ENCODE results near the gene ACSM3.

DNA sequence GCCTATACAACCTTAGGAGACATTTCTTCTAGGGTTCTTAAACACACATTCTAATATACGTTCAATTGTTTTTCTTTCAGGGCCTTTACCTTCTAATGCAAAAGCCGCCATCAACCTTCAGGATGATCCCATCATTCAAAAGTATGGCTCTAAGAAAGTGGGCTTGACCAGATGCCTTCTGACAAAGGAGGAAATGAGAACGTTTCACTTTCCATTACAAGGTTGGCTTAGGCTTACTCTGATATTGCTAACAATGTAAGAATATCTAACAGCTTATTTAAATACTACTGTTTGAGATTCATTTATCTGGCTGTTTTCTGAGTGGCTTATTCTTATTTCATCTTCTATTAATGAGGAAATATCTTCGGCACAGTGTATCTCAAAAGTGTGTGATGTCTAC lies 57.9 kb downstream of the ACSM3 start:
- TF ChIP-seq, protein P1, sequence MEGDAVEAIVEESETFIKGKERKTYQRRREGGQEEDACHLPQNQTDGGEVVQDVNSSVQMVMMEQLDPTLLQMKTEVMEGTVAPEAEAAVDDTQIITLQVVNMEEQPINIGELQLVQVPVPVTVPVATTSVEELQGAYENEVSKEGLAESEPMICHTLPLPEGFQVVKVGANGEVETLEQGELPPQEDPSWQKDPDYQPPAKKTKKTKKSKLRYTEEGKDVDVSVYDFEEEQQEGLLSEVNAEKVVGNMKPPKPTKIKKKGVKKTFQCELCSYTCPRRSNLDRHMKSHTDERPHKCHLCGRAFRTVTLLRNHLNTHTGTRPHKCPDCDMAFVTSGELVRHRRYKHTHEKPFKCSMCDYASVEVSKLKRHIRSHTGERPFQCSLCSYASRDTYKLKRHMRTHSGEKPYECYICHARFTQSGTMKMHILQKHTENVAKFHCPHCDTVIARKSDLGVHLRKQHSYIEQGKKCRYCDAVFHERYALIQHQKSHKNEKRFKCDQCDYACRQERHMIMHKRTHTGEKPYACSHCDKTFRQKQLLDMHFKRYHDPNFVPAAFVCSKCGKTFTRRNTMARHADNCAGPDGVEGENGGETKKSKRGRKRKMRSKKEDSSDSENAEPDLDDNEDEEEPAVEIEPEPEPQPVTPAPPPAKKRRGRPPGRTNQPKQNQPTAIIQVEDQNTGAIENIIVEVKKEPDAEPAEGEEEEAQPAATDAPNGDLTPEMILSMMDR (IDR thresholded peaks at IDR 0.05), result no peak
- TF ChIP-seq POLR2A (IDR thresholded peaks at IDR 0.05; ENCODE audit: low read length) (no peak), EHMT2 (IDR thresholded peaks at IDR 0.05; ENCODE audit: low read depth) (no peak), MAZ (IDR thresholded peaks at IDR 0.05; ENCODE audit: borderline replicate concordance, low read depth, low read length) (no peak), JUNB (IDR thresholded peaks at IDR 0.05) (no peak), CHD2 (IDR thresholded peaks at IDR 0.05; ENCODE audit: low read length, partially characterized antibody) (no peak)
- TF ChIP-seq, protein P2, sequence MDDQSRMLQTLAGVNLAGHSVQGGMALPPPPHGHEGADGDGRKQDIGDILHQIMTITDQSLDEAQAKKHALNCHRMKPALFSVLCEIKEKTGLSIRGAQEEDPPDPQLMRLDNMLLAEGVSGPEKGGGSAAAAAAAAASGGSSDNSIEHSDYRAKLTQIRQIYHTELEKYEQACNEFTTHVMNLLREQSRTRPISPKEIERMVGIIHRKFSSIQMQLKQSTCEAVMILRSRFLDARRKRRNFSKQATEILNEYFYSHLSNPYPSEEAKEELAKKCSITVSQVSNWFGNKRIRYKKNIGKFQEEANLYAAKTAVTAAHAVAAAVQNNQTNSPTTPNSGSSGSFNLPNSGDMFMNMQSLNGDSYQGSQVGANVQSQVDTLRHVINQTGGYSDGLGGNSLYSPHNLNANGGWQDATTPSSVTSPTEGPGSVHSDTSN (IDR thresholded peaks at IDR 0.05), result no peak
- TF ChIP-seq, protein P3, sequence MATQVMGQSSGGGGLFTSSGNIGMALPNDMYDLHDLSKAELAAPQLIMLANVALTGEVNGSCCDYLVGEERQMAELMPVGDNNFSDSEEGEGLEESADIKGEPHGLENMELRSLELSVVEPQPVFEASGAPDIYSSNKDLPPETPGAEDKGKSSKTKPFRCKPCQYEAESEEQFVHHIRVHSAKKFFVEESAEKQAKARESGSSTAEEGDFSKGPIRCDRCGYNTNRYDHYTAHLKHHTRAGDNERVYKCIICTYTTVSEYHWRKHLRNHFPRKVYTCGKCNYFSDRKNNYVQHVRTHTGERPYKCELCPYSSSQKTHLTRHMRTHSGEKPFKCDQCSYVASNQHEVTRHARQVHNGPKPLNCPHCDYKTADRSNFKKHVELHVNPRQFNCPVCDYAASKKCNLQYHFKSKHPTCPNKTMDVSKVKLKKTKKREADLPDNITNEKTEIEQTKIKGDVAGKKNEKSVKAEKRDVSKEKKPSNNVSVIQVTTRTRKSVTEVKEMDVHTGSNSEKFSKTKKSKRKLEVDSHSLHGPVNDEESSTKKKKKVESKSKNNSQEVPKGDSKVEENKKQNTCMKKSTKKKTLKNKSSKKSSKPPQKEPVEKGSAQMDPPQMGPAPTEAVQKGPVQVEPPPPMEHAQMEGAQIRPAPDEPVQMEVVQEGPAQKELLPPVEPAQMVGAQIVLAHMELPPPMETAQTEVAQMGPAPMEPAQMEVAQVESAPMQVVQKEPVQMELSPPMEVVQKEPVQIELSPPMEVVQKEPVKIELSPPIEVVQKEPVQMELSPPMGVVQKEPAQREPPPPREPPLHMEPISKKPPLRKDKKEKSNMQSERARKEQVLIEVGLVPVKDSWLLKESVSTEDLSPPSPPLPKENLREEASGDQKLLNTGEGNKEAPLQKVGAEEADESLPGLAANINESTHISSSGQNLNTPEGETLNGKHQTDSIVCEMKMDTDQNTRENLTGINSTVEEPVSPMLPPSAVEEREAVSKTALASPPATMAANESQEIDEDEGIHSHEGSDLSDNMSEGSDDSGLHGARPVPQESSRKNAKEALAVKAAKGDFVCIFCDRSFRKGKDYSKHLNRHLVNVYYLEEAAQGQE (IDR thresholded peaks at IDR 0.05), result no peak

Measured in A549 (cell line).